ENCODE results near the gene NDUFV2.

The NDUFV2 gene

DNA sequence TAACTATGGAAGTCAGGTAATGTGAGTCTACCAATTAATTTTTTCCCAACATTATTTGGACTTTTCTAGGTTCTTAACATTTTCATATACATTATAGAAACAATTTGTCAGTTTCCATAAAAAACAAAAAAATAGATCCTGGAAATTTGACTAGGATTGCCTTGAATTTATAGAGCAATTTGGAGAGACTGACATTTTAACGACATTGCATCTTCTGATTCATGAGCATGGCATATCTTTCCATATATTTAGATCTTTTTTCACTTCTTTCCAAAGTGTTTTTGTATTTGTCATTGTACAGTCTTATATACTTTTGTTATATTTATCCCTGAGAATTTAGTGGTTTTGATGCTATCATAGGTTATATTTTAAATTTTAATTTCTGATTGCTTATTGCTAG, 76.1 kb downstream of the NDUFV2 start:
- in situ Hi-C loops (cut with HindIII; ENCODE audit: low pct_ligation_motif_present, low sequenced_read_pairs), result no loop called here
- Histone ChIP-seq H3K27ac (no peak overlapping the region), H3K4me3 (ENCODE audit: low read depth, low read length) (no peak overlapping the region), H3K36me3 (replicated peaks) (no peaks in the 10 kb centered on the region), H3K27me3 (replicated peaks) (no peaks in the 10 kb centered on the region)
- TF ChIP-seq, protein P1, sequence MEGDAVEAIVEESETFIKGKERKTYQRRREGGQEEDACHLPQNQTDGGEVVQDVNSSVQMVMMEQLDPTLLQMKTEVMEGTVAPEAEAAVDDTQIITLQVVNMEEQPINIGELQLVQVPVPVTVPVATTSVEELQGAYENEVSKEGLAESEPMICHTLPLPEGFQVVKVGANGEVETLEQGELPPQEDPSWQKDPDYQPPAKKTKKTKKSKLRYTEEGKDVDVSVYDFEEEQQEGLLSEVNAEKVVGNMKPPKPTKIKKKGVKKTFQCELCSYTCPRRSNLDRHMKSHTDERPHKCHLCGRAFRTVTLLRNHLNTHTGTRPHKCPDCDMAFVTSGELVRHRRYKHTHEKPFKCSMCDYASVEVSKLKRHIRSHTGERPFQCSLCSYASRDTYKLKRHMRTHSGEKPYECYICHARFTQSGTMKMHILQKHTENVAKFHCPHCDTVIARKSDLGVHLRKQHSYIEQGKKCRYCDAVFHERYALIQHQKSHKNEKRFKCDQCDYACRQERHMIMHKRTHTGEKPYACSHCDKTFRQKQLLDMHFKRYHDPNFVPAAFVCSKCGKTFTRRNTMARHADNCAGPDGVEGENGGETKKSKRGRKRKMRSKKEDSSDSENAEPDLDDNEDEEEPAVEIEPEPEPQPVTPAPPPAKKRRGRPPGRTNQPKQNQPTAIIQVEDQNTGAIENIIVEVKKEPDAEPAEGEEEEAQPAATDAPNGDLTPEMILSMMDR (IDR thresholded peaks at IDR 0.05; ENCODE audit: low read depth, low read length, missing control alignments), result no peak
- no peak for DNase-seq

DNA sequence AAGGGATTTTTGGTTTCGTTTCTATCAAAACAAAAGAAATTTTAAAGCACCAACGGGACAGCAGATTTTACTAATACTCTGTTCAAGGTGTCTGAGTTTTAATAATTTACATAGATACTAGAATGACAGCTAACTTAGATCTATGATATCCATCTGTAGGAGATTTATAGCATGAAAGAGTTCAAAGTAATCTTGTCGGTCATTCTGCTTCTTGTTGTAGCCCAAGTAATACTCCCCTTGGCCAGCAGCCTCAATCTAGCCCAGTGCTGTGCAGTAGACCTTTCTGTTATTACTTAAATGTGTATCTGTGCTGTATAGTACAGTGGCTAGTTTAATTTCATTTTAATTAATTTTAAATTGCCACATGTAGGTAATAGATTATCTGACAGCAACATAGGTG, 78.8 kb downstream of the NDUFV2 start:
- Histone ChIP-seq H3K27ac (no peak overlapping the region), H3K27me3 (replicated peaks) (no peaks in the 10 kb centered on the region), H3K36me3 (replicated peaks) (no peaks in the 10 kb centered on the region), H3K4me3 (ENCODE audit: low read depth, low read length) (no peak overlapping the region)
- no peak for DNase-seq
- in situ Hi-C loops (cut with HindIII; ENCODE audit: low pct_ligation_motif_present, low sequenced_read_pairs), result no loop called here
- TF ChIP-seq, protein P1 (IDR thresholded peaks at IDR 0.05; ENCODE audit: low read depth, low read length, missing control alignments), result no peak

DNA sequence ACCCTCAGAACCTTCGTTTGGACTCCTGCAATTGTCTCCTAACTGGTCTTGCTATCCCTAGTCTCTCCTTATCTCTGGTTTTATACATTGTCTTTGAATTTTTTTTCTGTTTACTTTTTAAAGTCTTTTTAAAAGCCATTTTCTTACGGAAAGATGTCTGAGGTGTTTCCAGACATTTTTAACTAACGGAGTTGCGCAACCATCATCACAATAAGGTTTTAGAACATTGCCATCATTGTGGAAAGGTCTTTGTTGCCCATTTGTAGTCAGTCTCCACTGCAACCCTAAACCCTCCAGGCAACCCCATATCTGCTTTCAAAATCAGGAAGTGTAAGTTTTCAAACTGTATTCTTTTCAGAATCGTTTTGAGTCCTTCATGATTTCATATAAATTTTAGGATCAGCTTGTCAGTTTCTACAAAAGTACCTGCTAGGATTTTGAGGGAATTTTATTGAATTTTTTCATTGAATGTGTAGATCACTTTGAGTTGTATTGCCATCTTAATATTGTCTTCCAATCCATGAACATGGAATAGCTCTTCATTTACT, 80.4 kb downstream of the NDUFV2 start:
- no peak for DNase-seq
- H3K4me3 ChIP-seq (ENCODE audit: low read depth, low read length), result no peak overlapping the region
- H3K27ac ChIP-seq, result no peak overlapping the region
- in situ Hi-C loops (cut with HindIII; ENCODE audit: low pct_ligation_motif_present, low sequenced_read_pairs), result no loop called here
- TF ChIP-seq, protein P1 (IDR thresholded peaks at IDR 0.05; ENCODE audit: low read depth, low read length, missing control alignments), result no peak
- no peaks in the 10 kb centered on the region for H3K36me3 ChIP-seq (replicated peaks)
- no peaks in the 10 kb centered on the region for H3K27me3 ChIP-seq (replicated peaks)

Data from brain microvascular endothelial cell (primary cell).